H1 (cell line): ENCODE results near the gene VSIG2. TPM values are rescaled to one million over a fixed set of nuclear protein-coding genes. Genes with fewer than 3 reads are reported as not detected.

ENCODE experiments used
- SP4 ChIP-seq: IDR thresholded peaks from 2 replicates; pipeline ENCODE4 v1.6.1; 2012; ENCODE audit warnings: low read length, inconsistent platforms
- SUZ12 ChIP-seq: fragments of 200-600 bp; sonication (generic); IDR thresholded peaks from 2 replicates; pipeline ENCODE4 v1.6.1; 2012; ENCODE audit warnings: mild to moderate bottlenecking, inconsistent platforms, low read length, moderate library complexity, mixed read lengths
- polyA plus RNA-seq, 7 experiments: library from polyadenylated mRNA; depleted of rRNA in 3 of 7; stranded (reverse) in 5 of 7; unstranded in 2 of 7; fragments of >200 nt in 5 of 7; fragments of 200-250 nt in 2 of 7; gene quantifications; 1 replicate in 5 of 7; 2 replicates in 1 of 7; 4 replicates in 1 of 7; pipeline versions ENCODE4 v1.2.1 to v1.2.3, GENCODE V29; 2011 to 2013; ENCODE audit warnings: missing spikeins in 2 of 7, mixed read lengths in 2 of 7
- total RNA-seq: library from RNA; stranded (reverse); fragmentation: NEBNext Ultra II Directional; extraction: Animal tissue kit (Norgen Biotek cat#: 25700); gene quantifications from 2 replicates; pipeline ENCODE4 v1.2.1, GENCODE V29; 2021
- TF ChIP-seq, protein P1 (sequence below): IDR thresholded peaks from 2 replicates; pipeline ENCODE4 v1.6.1; 2012; ENCODE audit warnings: inconsistent platforms

Gene VSIG2
- total and polyA plus RNA-seq, 2 of the 8 experiments (the other 6 are each of a cell fraction or from before 2014, with no cell fraction given) = 0.18 TPM; not detected in 1

- TF ChIP-seq, protein P1, sequence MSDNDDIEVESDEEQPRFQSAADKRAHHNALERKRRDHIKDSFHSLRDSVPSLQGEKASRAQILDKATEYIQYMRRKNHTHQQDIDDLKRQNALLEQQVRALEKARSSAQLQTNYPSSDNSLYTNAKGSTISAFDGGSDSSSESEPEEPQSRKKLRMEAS = no peak
- TF ChIP-seq SUZ12 (no peak), SP4 (no peak)
- TF ChIP-seq, all 59 proteins: peak for 0
These were observed 30.9 kb upstream of the VSIG2 start (continued) for GRCh38 chr11:124783002-124783401.
